Measurements from ENCODE around the gene SPACA7.

GRCh38 chr13:112468069-112468468 lies 91.9 kb downstream of the SPACA7 start:
- TF ChIP-seq EZH2 (IDR thresholded peaks at IDR 0.05) = no peak
- TF ChIP-seq CTCF (IDR thresholded peaks at IDR 0.05 in 2 of 3, conservative IDR thresholded peaks at IDR 0.05 in 1 of 3; ENCODE audit: borderline replicate concordance in 1 of 3, insufficient read depth in 1 of 3, low read depth in 2 of 3, low read length in 2 of 3) = no peak
- TF ChIP-seq POLR2A (IDR thresholded peaks at IDR 0.05; ENCODE audit: borderline replicate concordance, extremely low read depth, insufficient read depth, insufficient read length) = no peak
- no peak for TF ChIP-seq EZH2phosphoT487 (IDR thresholded peaks at IDR 0.05; ENCODE audit: borderline replicate concordance)
- TF ChIP-seq TCF7L2 (IDR thresholded peaks at IDR 0.05; ENCODE audit: borderline replicate concordance, extremely low read depth, insufficient read depth, insufficient read length) = no peak
- no peak for TF ChIP-seq JUND (IDR thresholded peaks at IDR 0.05)
- TF ChIP-seq ATF3 (IDR thresholded peaks at IDR 0.05) = no peak
- no peak for TF ChIP-seq RAD21 (IDR thresholded peaks at IDR 0.05; ENCODE audit: low read depth)
- TF ChIP-seq SP1 (IDR thresholded peaks at IDR 0.05; ENCODE audit: low read depth) = no peak
- no peak for TF ChIP-seq MAX (IDR thresholded peaks at IDR 0.05)
- TF ChIP-seq ZBTB33 (IDR thresholded peaks at IDR 0.05; ENCODE audit: extremely low read depth, insufficient replicate concordance, low read length) = no peak
- no peak for TF ChIP-seq REST (IDR thresholded peaks at IDR 0.05; ENCODE audit: low read depth)

All from HCT116 (cell line).